ENCODE data around the gene RAD51B.

GRCh38 chr14:68592948-68593556 lies 773.5 kb downstream of the RAD51B start:
- TF ChIP-seq, protein P1, sequence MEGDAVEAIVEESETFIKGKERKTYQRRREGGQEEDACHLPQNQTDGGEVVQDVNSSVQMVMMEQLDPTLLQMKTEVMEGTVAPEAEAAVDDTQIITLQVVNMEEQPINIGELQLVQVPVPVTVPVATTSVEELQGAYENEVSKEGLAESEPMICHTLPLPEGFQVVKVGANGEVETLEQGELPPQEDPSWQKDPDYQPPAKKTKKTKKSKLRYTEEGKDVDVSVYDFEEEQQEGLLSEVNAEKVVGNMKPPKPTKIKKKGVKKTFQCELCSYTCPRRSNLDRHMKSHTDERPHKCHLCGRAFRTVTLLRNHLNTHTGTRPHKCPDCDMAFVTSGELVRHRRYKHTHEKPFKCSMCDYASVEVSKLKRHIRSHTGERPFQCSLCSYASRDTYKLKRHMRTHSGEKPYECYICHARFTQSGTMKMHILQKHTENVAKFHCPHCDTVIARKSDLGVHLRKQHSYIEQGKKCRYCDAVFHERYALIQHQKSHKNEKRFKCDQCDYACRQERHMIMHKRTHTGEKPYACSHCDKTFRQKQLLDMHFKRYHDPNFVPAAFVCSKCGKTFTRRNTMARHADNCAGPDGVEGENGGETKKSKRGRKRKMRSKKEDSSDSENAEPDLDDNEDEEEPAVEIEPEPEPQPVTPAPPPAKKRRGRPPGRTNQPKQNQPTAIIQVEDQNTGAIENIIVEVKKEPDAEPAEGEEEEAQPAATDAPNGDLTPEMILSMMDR (IDR thresholded peaks at IDR 0.05) = no peak
- no peak for TF ChIP-seq POLR2A (IDR thresholded peaks at IDR 0.05)
- no peak for TF ChIP-seq POLR2AphosphoS5 (IDR thresholded peaks at IDR 0.05)
